T follicular helper cell (primary cell): ENCODE results near the gene COG6.

Experiments
- DNase-seq: peaks from one replicate; pipeline ENCODE4 v3.0.0-alpha.2; 2020; ENCODE audit warnings: low read depth

COG6 gene

GRCh38 chr13:39770221-39771090 is 115.0 kb downstream of the COG6 start:
- DNase-seq: no peak

- no peak for DNase-seq
Measured at GRCh38 chr13:39773833-39774232, 118.4 kb downstream of the COG6 start.

- DNase-seq: no peak
Measured at GRCh38 chr13:39776439-39776838, 121.0 kb downstream of the COG6 start.

GRCh38 chr13:39777021-39777420 is 121.6 kb downstream of the COG6 start:
- no peak for DNase-seq

GRCh38 chr13:39777527-39778061 is 122.1 kb downstream of the COG6 start:
- no peak for DNase-seq

- peak; percentile 34 for DNase-seq
Measured at GRCh38 chr13:39779337-39780265, 124.1 kb downstream of the COG6 start.

GRCh38 chr13:39780711-39781110 is 125.2 kb downstream of the COG6 start:
- no peak for DNase-seq

GRCh38 chr13:39781381-39781780 is 125.9 kb downstream of the COG6 start:
- no peak for DNase-seq

GRCh38 chr13:39783051-39783450 is 127.6 kb downstream of the COG6 start:
- DNase-seq: no peak

GRCh38 chr13:39784347-39784746 is 128.9 kb downstream of the COG6 start:
- DNase-seq: no peak

- no peak for DNase-seq
Measured at GRCh38 chr13:39786091-39786490, 130.6 kb downstream of the COG6 start.

- DNase-seq: no peak
Measured at GRCh38 chr13:39787086-39787487, 131.6 kb downstream of the COG6 start.

GRCh38 chr13:39788102-39788501 is 132.6 kb downstream of the COG6 start:
- DNase-seq: no peak

- DNase-seq: no peak
Measured at GRCh38 chr13:39789451-39789850, 134.0 kb downstream of the COG6 start.
